GM06990 (cell line): ENCODE results near the gene CENPN.

Experiments used
- DNase-seq: peaks from one replicate; pipeline ENCODE4 v3.0.0-alpha.2; 2011; ENCODE audit not compliant: insufficient read length; ENCODE audit errors: extremely low read depth
- H3K27me3 ChIP-seq: replicated peaks from 2 replicates; pipeline ENCODE4 v1.6.0; 2011; ENCODE audit warnings: low read length; ENCODE audit not compliant: control insufficient read depth, insufficient read depth
- H3K36me3 ChIP-seq: 2 replicates; pipeline ENCODE4 v1.5.1; 2011; ENCODE audit warnings: low read length; ENCODE audit not compliant: control insufficient read depth, insufficient read depth
- H3K4me3 ChIP-seq: replicated peaks from 2 replicates; pipeline ENCODE4 v1.5.1; 2011; ENCODE audit warnings: low read depth, mild to moderate bottlenecking, control low read depth, low read length
- TF ChIP-seq, protein P1 (sequence below): IDR thresholded peaks from 2 replicates; pipeline ENCODE4 v1.5.1; 2011; ENCODE audit warnings: low read length, control low read depth, mild to moderate bottlenecking, inconsistent platforms; ENCODE audit not compliant: insufficient read depth, poor library complexity, severe bottlenecking

The CENPN gene

GRCh38 chr16:80968386-80969113, 38.5 kb upstream of the CENPN start:
- Histone ChIP-seq H3K36me3 (no peaks in the 10 kb centered on the region; the same call in 1 of the 2 replicates), H3K4me3 (no peak overlapping the region), H3K27me3 (no peaks in the 10 kb centered on the region)
- TF ChIP-seq, protein P1, sequence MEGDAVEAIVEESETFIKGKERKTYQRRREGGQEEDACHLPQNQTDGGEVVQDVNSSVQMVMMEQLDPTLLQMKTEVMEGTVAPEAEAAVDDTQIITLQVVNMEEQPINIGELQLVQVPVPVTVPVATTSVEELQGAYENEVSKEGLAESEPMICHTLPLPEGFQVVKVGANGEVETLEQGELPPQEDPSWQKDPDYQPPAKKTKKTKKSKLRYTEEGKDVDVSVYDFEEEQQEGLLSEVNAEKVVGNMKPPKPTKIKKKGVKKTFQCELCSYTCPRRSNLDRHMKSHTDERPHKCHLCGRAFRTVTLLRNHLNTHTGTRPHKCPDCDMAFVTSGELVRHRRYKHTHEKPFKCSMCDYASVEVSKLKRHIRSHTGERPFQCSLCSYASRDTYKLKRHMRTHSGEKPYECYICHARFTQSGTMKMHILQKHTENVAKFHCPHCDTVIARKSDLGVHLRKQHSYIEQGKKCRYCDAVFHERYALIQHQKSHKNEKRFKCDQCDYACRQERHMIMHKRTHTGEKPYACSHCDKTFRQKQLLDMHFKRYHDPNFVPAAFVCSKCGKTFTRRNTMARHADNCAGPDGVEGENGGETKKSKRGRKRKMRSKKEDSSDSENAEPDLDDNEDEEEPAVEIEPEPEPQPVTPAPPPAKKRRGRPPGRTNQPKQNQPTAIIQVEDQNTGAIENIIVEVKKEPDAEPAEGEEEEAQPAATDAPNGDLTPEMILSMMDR, result no peak
- DNase-seq, result no peak

GRCh38 chr16:80969114-80969484, 37.9 kb upstream of the CENPN start:
- TF ChIP-seq, protein P1, result no peak
- Histone ChIP-seq H3K27me3 (no peaks in the 10 kb centered on the region), H3K4me3 (no peak overlapping the region), H3K36me3 (no peaks in the 10 kb centered on the region; the same call in 1 of the 2 replicates)
- no peak for DNase-seq

DNA sequence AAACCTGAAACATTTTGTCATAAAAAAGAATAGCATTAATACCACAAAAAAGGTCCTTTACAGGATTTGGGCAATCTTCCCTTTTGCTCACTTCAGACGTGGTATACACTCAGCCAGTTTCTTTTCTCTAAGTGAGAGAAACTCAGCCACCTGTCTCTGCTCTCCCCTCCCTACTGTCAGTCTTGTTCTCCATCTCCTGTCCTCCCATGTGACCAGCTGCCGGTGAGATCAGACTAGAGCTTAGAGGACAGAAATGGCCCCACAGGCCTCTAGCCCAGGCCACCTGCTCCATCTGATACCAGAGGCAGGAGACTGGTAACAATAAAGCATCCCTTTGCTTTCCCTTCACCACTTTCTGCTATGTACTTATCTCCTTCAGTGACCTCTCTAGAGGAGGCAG, 35.2 kb upstream of the CENPN start:
- H3K36me3 ChIP-seq, result no peaks in the 10 kb centered on the region; the same call in 1 of the 2 replicates
- DNase-seq, result peak; percentile 13
- TF ChIP-seq, protein P1, result no peak
- no peaks in the 10 kb centered on the region for H3K27me3 ChIP-seq
- no peak overlapping the region for H3K4me3 ChIP-seq

DNA sequence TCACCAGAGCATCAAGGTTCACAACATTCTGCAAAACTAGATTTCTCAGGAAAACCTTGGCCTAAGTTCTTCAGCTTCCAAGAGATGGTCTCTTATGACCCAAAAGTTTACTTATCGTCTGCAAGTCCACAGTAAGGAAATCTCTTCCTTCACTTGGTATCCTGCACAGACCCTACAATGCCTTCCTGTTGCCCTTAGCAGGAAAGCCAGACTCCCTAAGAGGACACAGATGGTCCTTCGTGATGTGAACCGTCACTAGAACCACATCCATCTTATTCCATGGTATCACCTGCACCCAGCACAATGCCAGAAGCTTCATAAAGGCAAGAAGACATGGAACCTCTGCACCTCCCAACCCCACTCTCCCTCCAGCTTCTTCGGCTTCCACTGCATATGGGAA, 34.4 kb upstream of the CENPN start:
- Histone ChIP-seq H3K36me3 (no peaks in the 10 kb centered on the region; the same call in 1 of the 2 replicates), H3K27me3 (no peaks in the 10 kb centered on the region), H3K4me3 (no peak overlapping the region)
- DNase-seq, result no peak
- TF ChIP-seq, protein P1, result no peak

- TF ChIP-seq, protein P1, result no peak
- no peak for DNase-seq
- Histone ChIP-seq H3K27me3 (no peaks in the 10 kb centered on the region), H3K4me3 (no peak overlapping the region), H3K36me3 (no peaks in the 10 kb centered on the region; the same call in 1 of the 2 replicates)
Observed at GRCh38 chr16:80973991-80974390, 33.0 kb upstream of the CENPN start.
